ENCODE data around the gene SERPINA7. TPM values are rescaled to one million over a fixed set of nuclear protein-coding genes. Genes with fewer than 3 reads are reported as not detected.
"Not testable (repeated sequence)": the region's sequence is repeated elsewhere in the genome, so short reads cannot be mapped to it uniquely, and the experiment has no call there.

Gene SERPINA7
- total and polyA plus RNA-seq, 11 donors: not detected

DNA sequence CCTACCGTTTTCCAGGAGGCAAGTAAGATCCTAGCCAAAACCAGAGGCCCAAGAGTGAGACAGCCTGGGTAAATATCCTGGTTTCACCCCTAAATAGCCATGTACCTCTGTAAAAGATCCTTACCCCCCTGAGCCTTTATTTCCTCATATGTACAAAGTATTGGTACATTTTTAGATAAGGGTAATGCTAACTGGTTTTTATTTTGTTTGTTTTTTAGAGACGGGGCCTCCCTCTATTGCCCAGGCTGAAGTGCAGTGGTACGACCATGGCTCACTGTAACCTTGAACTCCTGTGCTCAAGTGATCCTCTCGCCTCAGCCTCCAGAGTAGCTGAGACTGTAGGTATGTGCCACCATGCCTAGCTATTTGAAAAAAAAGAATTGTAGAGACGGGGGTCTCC, 29.4 kb downstream of the SERPINA7 start:
- H3K4me1 ChIP-seq: no peaks in the 10 kb centered on the region
- WGBS, 4 donors: 62 to 87% (median 76%) methylated on average over 5 of the region's 5 CpGs
- no peaks in the 10 kb centered on the region for H3K36me3 ChIP-seq
- peaks cover 0 to 6% (median 0%) of the 10 kb centered on the region in 9 donors for H3K27me3 ChIP-seq
- H3K27ac ChIP-seq: no peak overlapping the region
- H3K4me3 ChIP-seq: no peak overlapping the region
- TF ChIP-seq, protein P1, sequence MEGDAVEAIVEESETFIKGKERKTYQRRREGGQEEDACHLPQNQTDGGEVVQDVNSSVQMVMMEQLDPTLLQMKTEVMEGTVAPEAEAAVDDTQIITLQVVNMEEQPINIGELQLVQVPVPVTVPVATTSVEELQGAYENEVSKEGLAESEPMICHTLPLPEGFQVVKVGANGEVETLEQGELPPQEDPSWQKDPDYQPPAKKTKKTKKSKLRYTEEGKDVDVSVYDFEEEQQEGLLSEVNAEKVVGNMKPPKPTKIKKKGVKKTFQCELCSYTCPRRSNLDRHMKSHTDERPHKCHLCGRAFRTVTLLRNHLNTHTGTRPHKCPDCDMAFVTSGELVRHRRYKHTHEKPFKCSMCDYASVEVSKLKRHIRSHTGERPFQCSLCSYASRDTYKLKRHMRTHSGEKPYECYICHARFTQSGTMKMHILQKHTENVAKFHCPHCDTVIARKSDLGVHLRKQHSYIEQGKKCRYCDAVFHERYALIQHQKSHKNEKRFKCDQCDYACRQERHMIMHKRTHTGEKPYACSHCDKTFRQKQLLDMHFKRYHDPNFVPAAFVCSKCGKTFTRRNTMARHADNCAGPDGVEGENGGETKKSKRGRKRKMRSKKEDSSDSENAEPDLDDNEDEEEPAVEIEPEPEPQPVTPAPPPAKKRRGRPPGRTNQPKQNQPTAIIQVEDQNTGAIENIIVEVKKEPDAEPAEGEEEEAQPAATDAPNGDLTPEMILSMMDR (IDR thresholded peaks at IDR 0.05): no peak
- no peak for TF ChIP-seq POLR2A (IDR thresholded peaks at IDR 0.05)
- DNase-seq (no peak), ATAC-seq (no peak)
- peaks cover 0 to 38% (median 0%) of the 10 kb centered on the region in 12 donors for H3K9me3 ChIP-seq
- intact Hi-C loops (cut with DNase I): no loop called here

DNA sequence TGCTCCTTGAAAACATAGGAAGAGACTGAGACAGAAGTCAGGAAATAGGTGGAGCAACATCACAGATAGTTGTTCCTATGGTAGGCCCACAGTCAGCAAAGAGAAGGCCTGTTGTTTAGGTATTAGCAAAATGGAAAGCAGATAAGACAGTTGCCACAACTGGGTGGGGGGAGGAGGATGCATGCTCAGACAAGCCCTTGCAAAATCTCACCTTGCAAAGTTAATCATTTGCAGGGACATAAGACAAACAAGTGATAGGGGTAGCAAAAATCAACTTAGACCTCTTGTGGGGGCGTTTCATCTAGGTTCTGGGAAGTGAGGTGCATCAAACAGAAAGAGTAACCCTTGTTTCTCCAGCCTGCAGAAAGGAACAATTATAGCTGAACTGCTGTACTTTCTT, 30.7 kb downstream of the SERPINA7 start:
- H3K27me3 ChIP-seq: peaks cover 0 to 6% (median 0%) of the 10 kb centered on the region in 9 donors
- intact Hi-C loops (cut with DNase I): no loop called here
- no peaks in the 10 kb centered on the region for H3K4me1 ChIP-seq
- 4 to 19% (median 14%) methylated on average over 1 of the region's 1 CpG for WGBS, 4 donors
- no peaks in the 10 kb centered on the region for H3K36me3 ChIP-seq
- peaks cover 0 to 30% (median 0%) of the 10 kb centered on the region in 12 donors for H3K9me3 ChIP-seq
- no peak overlapping the region for H3K27ac ChIP-seq
- ATAC-seq (no peak), DNase-seq (no peak)
- TF ChIP-seq, protein P1 (IDR thresholded peaks at IDR 0.05): no peak
- no peak for TF ChIP-seq POLR2A (IDR thresholded peaks at IDR 0.05)
- no peak overlapping the region for H3K4me3 ChIP-seq

DNA sequence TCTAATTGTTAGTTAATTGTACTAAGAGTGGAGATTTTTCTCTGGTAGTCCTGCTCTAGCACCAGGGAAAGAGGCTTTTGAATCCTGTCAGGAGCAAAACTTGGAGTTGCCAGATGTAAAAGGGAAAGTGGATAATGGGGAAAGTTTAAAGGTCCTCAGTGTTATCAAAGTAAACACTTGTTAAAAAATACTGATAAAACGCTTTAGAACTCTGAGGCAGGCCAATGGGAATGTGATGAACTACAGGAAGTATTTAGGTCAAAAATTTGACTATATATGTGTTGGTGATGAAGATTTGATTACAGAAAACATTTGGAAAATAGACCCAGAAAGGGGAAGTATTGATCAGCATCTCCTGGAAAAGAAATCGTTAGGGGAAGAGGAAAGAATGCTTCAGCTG, 32.8 kb downstream of the SERPINA7 start:
- Histone ChIP-seq H3K4me1 (no peaks in the 10 kb centered on the region), H3K36me3 (no peaks in the 10 kb centered on the region), H3K4me3 (no peak overlapping the region), H3K9me3 (peaks cover 0 to 11% (median 0%) of the 10 kb centered on the region in 12 donors), H3K27ac (no peak overlapping the region), H3K27me3 (peaks cover 0 to 6% (median 0%) of the 10 kb centered on the region in 9 donors)
- TF ChIP-seq POLR2A (IDR thresholded peaks at IDR 0.05): no peak
- TF ChIP-seq, protein P1 (IDR thresholded peaks at IDR 0.05): no peak
- ATAC-seq (no peak), DNase-seq (no peak)
- intact Hi-C loops (cut with DNase I): no loop called here
- 29 to 44% (median 34%) methylated on average over 2 of the region's 2 CpGs for WGBS, 4 donors

DNA sequence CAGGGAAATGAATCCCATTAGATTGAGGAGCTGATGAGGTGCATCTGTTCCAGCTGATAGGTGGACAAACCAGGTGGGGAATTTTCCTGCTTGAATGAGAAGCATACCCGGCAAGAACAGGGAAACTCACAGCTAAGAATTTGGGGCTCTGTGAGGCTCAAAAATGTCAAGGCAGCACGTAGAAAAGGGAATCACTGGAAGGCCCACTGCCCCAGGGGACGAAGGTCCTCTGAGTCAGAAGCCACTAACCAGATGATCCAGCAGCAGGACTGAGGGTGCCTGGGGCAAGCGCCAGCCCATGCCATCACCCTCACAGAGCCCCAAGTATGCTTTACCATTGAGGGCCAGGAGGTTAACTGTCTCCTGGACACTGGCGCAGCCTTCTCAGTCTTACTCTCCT, 37.9 kb downstream of the SERPINA7 start:
- intact Hi-C loops (cut with DNase I); ATAC-seq: not testable (repeated sequence)
- 65 to 88% (median 76%) methylated on average over 5 of the region's 5 CpGs for WGBS, 4 donors

DNA sequence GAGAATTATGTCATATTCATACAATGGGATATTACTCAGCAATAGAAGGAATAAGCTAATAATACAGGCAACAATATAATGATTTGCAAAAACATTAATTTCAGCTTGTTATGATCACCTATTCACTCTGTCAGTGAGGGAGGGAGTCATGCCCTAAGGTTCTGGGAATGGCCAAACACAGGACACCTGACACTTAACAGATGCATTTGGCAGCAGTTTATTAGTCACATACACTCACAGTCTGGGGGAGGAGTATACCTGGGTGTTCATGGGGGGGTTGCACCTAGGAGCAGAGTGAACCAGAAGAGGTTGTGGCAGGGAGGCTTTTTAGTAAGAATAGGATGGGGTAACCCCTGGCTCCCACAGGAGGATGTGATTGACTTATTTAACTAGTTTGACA, 38.3 kb downstream of the SERPINA7 start:
- Histone ChIP-seq H3K4me1 (no peaks in the 10 kb centered on the region), H3K9me3 (no peaks in the 10 kb centered on the region), H3K27ac (no peak overlapping the region), H3K36me3 (no peaks in the 10 kb centered on the region), H3K4me3 (no peak overlapping the region), H3K27me3 (no peaks in the 10 kb centered on the region)
- ATAC-seq (no peak), DNase-seq (no peak)
- intact Hi-C loops (cut with DNase I): no loop called here
- no peak for TF ChIP-seq POLR2A (IDR thresholded peaks at IDR 0.05)
- TF ChIP-seq, protein P1 (IDR thresholded peaks at IDR 0.05): no peak

More for the DNA sequence above, 37.9 kb downstream of the SERPINA7 start:
- not testable (repeated sequence) for H3K4me1 ChIP-seq, H3K36me3 ChIP-seq, DNase-seq, H3K4me3 ChIP-seq, H3K27ac ChIP-seq, H3K27me3 ChIP-seq, H3K9me3 ChIP-seq
